ENCODE measurements around the gene CAMTA1. TPM values are rescaled to one million over a fixed set of nuclear protein-coding genes. Genes with fewer than 3 reads are reported as not detected.

The CAMTA1 gene
- total and polyA plus RNA-seq, 9 of the 15 experiments (the other 6 are each of a cell fraction or from before 2014, with no cell fraction given), result 43.9 to 161 (median 65.9) TPM

DNA sequence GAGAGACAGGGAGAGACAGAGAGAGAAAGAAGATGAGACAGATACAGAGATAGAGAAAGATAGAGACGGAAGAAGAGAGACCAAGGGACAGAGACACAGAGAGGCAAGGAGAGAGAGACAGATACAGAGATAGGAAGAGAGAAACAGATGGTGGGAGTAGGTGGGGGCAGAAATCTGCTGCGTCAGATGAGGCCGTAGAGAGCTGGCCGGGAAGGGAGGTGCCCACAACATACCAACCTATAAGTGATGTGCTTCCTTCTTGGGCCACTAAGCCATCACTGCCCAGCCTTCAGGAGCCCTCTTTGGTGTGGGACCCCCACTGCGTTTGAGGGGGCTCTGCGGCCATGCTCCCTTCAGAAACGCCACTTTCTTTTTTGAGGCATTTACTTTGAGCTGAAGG lies 678.3 kb downstream of the CAMTA1 start:
- CTCF ChIA-PET (ENCODE audit: low intra/inter-chr PET ratio), result no interaction called here
- no TSS peak for BruUV-seq (replicated peaks)
- no peaks in the 10 kb centered on the region for H3K9me1 ChIP-seq (ENCODE audit: control insufficient read depth, insufficient read depth, low read length)
- in situ Hi-C loops (cut with MboI), result no loop called here
- ATAC-seq, result no peak
- peaks cover 3% of the 10 kb centered on the region; the same call in 1 of the 2 replicates for H4K20me1 ChIP-seq (replicated peaks; ENCODE audit: control insufficient read depth, insufficient read depth, low read length)
- no peak for DNase-seq (ENCODE audit: extremely low read depth in 1 of 4, low spot score in 3 of 4)
- no peak overlapping the region for H3K27ac ChIP-seq (ENCODE audit: extremely low read depth, low read depth, low read length)
- H3K9me3 ChIP-seq (replicated peaks; ENCODE audit: control insufficient read depth, insufficient read depth, low read depth, low read length), result no peaks in the 10 kb centered on the region
- intact Hi-C loops (cut with micrococcal nuclease), result no loop called here
- peaks cover 44 to 78% of the 10 kb centered on the region in 2 experiments; a peak in 4 of 5 replicates for H3K27me3 ChIP-seq (ENCODE audit: control insufficient read depth in 2 of 2, insufficient read depth in 2 of 2, low read length in 2 of 2)
- no peaks in the 10 kb centered on the region for H3K79me2 ChIP-seq (ENCODE audit: control insufficient read depth, insufficient read depth, low read length)
- WGBS (ENCODE audit: insufficient coverage, low coverage, missing lambda C conversion rate), result 0% methylated on average over 7 of the region's 7 CpGs
- H3K4me2 ChIP-seq (ENCODE audit: insufficient read depth, low read length), result no peak overlapping the region
- no peaks in the 10 kb centered on the region for H3K4me1 ChIP-seq (replicated peaks in 1 of 2; ENCODE audit: control insufficient read depth in 2 of 2, insufficient read depth in 2 of 2, low read length in 2 of 2)
- H3K4me3 ChIP-seq, result no peak overlapping the region
- POLR2A ChIA-PET, result interaction anchor here (0.7 to 0.9 kb wide), 2 partner anchors 12 to 28 kb away, joined by 3 to 5 read pairs; no protein-coding TSS in a partner anchor
- H3K36me3 ChIP-seq (ENCODE audit: control insufficient read depth, insufficient read depth, low read length), result no peaks in the 10 kb centered on the region
- H2AFZ ChIP-seq (ENCODE audit: low read depth, low read length), result no peak overlapping the region
- TF ChIP-seq ZNF609 (CRISPR knock-in tag; IDR thresholded peaks at IDR 0.05; ENCODE audit: borderline replicate concordance) (no peak), C11orf30 (IDR thresholded peaks at IDR 0.05; ENCODE audit: low read depth) (0 out of 2 replicates have a peak, but pooled peaks have one; percentile 26), SMARCE1 (IDR thresholded peaks at IDR 0.05) (no peak), ZNF316 (IDR thresholded peaks at IDR 0.05) (peak; percentile 48; the same call in 1 of the 2 replicates)
- no peak overlapping the region for H3K9ac ChIP-seq (ENCODE audit: insufficient read depth in 1 of 2, low read depth in 2 of 2, low read length in 2 of 2)
- FAIRE-seq, result no peak
